ENCODE results near the gene MKKS. TPM values are rescaled to one million over a fixed set of nuclear protein-coding genes. Genes with fewer than 3 reads are reported as not detected.
"Not testable (repeated sequence)": the region's sequence is repeated elsewhere in the genome, so short reads cannot be mapped to it uniquely, and the experiment has no call there.

Gene MKKS
- total RNA-seq, 1 experiment from 2014 or later: 15.3 TPM

GRCh38 chr20:10419550-10420133 is 14.4 kb downstream of the MKKS start:
- no peak for DNase-seq
- Mint-ChIP-seq H3K4me1 (ENCODE audit: low read depth, unreplicated experiment) (no peaks in the 10 kb centered on the region), H3K27me3 (ENCODE audit: insufficient read depth, unreplicated experiment) (no peaks in the 10 kb centered on the region), H3K36me3 (ENCODE audit: insufficient read depth, unreplicated experiment) (peaks cover 28% of the 10 kb centered on the region), H3K9me3 (ENCODE audit: unreplicated experiment) (no peaks in the 10 kb centered on the region), H3K4me3 (ENCODE audit: unreplicated experiment) (no peak overlapping the region), H3K27ac (ENCODE audit: unreplicated experiment) (no peak overlapping the region)
- no peak overlapping the region for H3K4me3 ChIP-seq (ENCODE audit: low read depth, low read length)
- no TSS peak for BruUV-seq (replicated peaks)
- H3K9me3 ChIP-seq: no peaks in the 10 kb centered on the region
- no peaks in the 10 kb centered on the region for H3K27me3 ChIP-seq (replicated peaks; ENCODE audit: control insufficient read depth, insufficient read depth, low read length)
- POLR2A ChIA-PET: no interaction called here
- H3K4me1 ChIP-seq: no peaks in the 10 kb centered on the region
- no peaks in the 10 kb centered on the region for H3K36me3 ChIP-seq (ENCODE audit: control insufficient read depth, insufficient read depth, low read length)
- CTCF ChIA-PET: no interaction called here
- TF ChIP-seq CTCF (IDR thresholded peaks at IDR 0.05; ENCODE audit: insufficient read depth in 1 of 2, low read depth in 1 of 2, low read length in 1 of 2, severe bottlenecking in 1 of 2, unreplicated experiment in 1 of 2): no peak
- intact Hi-C loops (cut with micrococcal nuclease; ENCODE audit: unreplicated experiment): no loop called here

- CTCF ChIA-PET; H3K36me3 ChIP-seq (ENCODE audit: control insufficient read depth, insufficient read depth, low read length); H3K4me1 Mint-ChIP-seq (ENCODE audit: low read depth, unreplicated experiment); H3K4me3 Mint-ChIP-seq (ENCODE audit: unreplicated experiment); intact Hi-C loops (cut with micrococcal nuclease; ENCODE audit: unreplicated experiment); H3K27me3 Mint-ChIP-seq (ENCODE audit: insufficient read depth, unreplicated experiment); H3K4me1 ChIP-seq; H3K4me3 ChIP-seq (ENCODE audit: low read depth, low read length); H3K9me3 Mint-ChIP-seq (ENCODE audit: unreplicated experiment); BruUV-seq (replicated peaks); H3K27ac Mint-ChIP-seq (ENCODE audit: unreplicated experiment); POLR2A ChIA-PET; DNase-seq; H3K9me3 ChIP-seq; H3K27me3 ChIP-seq (replicated peaks; ENCODE audit: control insufficient read depth, insufficient read depth, low read length): not testable (repeated sequence)
- peaks cover 22% of the 10 kb centered on the region for H3K36me3 Mint-ChIP-seq (ENCODE audit: insufficient read depth, unreplicated experiment)
These were observed 16.8 kb downstream of the MKKS start for GRCh38 chr20:10417218-10417617.

GRCh38 chr20:10415013-10415650 is 18.9 kb downstream of the MKKS start:
- Histone ChIP-seq H3K36me3 (ENCODE audit: control insufficient read depth, insufficient read depth, low read length) (no peaks in the 10 kb centered on the region; the same call in 1 of the 2 replicates), H3K27me3 (replicated peaks; ENCODE audit: control insufficient read depth, insufficient read depth, low read length) (no peaks in the 10 kb centered on the region), H3K4me1 (no peaks in the 10 kb centered on the region), H3K4me3 (ENCODE audit: low read depth, low read length) (no peak overlapping the region), H3K9me3 (no peaks in the 10 kb centered on the region)
- peaks cover 25% of the 10 kb centered on the region for H3K36me3 Mint-ChIP-seq (ENCODE audit: insufficient read depth, unreplicated experiment)
- intact Hi-C loops (cut with micrococcal nuclease; ENCODE audit: unreplicated experiment): no loop called here
- no peak overlapping the region for H3K4me3 Mint-ChIP-seq (ENCODE audit: unreplicated experiment)
- CTCF ChIA-PET: no interaction called here
- H3K27me3 Mint-ChIP-seq (ENCODE audit: insufficient read depth, unreplicated experiment): no peaks in the 10 kb centered on the region
- no peaks in the 10 kb centered on the region for H3K4me1 Mint-ChIP-seq (ENCODE audit: low read depth, unreplicated experiment)
- no peak for TF ChIP-seq CTCF (IDR thresholded peaks at IDR 0.05; ENCODE audit: insufficient read depth in 1 of 2, low read depth in 1 of 2, low read length in 1 of 2, severe bottlenecking in 1 of 2, unreplicated experiment in 1 of 2)
- H3K27ac Mint-ChIP-seq (ENCODE audit: unreplicated experiment): no peak overlapping the region
- POLR2A ChIA-PET: no interaction called here
- no TSS peak for BruUV-seq (replicated peaks)
- H3K9me3 Mint-ChIP-seq (ENCODE audit: unreplicated experiment): no peaks in the 10 kb centered on the region
- no peak for DNase-seq
